CD4-positive, alpha-beta T cell treated with Interleukin-21 for 1 hour (primary cell): ENCODE measurements around the gene TAC3.
"Not testable (repeated sequence)": the region's sequence is repeated elsewhere in the genome, so short reads cannot be mapped to it uniquely, and the experiment has no call there.

Source experiments
- DNase-seq: peaks from one replicate; pipeline ENCODE4 v3.0.0-alpha.2; 2020

Gene TAC3

DNA sequence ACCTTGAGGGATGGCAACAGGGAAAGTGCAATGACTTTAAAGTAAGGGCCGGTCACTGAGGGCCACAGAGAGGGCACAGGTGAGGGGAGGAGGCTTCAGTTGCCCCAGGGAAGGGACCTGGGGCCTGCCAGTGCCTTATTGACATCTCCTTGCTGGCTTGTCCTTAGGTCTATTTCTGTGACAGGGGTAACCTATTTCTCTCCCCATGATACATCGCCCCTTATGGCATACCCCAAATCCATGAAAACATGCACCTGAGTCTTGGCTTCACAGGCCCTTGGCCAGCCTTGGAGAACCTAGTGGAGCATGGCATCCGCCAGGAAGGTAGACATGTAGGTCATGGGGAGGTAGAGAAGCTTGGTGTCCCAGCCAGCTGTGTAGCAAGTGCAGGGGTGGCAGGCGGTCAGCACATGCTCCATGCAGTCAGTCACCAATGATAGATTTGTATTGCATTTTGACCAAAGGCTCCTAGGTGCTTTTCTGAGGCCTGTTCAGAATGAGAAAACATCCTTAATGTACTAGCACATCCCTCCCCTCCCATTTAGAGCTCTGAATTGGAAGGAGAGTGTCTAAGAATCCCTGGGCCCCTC, 35.3 kb downstream of the TAC3 start:
- DNase-seq, result no peak

DNA sequence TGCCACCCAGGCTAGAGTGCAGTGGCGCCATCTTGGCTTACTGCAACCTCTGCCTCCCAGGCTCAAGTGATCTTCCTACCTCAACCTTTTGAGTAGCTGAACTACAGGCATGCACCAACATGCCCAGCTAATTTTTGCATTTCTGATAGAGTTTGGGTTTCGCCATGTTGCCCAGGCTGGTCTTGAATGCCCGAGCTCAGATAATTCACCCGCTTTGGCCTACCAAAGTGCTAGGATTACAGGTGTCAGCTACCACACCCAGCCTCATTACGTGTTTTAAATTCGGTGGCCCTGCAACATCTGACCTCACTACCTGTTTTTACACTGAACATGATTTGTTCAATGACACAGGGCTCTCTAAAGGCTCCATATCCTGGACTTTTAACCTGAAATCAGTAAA, 36.1 kb downstream of the TAC3 start:
- DNase-seq, result no peak

DNA sequence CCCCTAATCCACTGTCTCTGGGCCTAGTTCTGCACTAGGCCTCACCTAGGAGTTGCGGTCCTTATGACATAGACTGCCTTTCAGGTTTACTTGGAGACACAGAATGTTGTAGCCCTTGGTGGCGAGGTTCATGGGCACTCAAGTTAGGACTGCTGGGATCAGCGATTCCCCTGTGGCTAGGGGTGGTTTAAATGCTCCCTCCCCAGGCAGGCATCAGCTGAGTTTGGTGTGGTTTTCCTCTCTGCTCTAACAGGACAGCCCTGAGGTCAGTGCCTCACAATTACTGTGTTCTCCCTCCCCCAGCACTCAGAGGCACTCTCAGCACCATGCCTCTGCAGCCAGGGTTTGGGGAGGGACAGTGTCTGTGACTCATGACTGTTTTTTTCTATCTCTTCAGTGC, 36.7 kb downstream of the TAC3 start:
- DNase-seq, result no peak

DNA sequence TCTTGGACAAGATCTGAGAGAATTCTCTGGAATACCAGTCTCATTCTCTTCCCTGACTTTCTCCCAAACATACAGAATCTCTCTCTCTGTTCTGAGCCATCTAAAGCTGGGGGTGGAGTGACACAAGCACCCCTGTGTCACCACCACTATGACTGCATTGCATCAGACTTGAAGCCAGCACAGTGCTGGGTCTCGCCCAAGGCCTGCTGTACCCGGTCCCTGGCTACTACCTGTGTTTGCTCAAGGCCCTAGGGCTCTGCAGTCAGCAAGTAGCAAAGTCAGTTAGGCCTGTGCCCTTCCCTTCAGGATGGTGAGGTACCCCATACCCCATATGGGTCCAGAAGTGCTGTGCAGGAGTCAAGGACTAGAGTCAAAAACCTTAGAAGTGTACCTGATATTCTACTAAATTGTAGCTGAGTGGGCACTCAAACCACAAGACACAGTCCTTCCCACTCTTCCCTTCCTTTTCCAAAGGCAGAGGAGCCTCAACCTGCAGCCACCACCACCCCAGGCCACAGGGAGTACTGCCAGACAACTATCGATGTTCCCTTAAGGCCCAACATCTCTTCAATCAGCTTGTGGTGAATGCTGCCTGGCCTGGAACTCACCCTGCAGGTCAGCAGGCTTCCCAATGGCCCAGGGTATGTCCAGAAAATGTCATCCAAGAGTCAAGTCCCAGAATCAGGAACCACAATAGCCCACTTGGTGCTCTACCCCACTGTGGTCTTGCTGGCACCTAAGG, 37.8 kb downstream of the TAC3 start:
- no peak for DNase-seq

DNA sequence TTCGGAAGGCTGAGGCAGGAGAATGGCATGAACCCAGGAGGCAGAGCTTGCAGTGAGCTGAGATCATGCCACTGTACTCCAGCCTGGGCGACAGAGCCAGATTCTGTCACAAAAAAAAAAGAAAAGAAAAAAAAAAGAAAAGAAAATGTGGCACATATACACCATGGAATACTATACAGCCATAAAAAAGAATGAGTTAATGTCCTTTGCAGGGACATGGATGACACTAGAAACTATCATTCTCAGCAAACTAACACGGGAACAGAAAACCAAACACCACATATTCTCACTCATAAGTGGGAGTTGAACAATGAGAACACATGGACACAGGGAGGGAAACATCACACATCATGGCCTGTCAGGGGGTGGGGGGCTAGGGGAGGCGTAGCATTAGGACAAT, 39.0 kb downstream of the TAC3 start:
- not testable (repeated sequence) for DNase-seq

DNA sequence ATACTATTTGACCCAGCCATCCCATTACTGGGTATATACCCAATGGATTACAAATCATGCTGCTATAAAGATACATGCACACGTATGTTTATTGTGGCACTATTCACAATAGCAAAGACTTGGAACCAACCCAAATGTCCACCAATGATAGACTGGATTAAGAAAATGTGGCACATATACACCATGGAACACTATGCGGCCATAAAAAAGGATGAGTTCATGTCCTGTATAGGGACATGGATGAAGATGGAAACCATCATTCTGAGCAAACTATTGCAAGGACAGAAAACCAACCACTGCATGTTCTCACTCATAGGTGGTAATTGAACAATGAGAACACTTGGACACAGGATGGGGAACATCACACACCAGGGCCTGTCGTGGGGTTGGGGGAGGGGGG, 42.1 kb downstream of the TAC3 start:
- not testable (repeated sequence) for DNase-seq

DNA sequence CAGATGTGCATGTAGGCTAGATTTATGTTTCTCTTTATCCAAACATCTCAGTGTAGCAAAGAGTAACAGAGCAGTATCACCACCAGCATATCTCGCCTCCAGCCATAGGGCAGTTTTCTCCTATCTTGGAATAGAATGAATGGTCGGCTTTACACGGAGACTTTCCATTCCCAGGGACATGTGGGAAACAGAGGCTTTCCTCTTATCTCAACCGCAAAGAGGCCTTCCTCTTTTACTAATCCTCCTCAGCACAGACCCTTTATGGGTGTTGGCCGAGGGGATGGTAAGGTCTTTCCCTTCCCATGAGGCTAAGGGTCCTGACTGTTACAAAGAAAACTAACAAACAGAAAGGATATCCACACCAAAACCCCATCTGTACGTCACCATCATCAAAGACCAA, 47.4 kb downstream of the TAC3 start:
- not testable (repeated sequence) for DNase-seq

DNA sequence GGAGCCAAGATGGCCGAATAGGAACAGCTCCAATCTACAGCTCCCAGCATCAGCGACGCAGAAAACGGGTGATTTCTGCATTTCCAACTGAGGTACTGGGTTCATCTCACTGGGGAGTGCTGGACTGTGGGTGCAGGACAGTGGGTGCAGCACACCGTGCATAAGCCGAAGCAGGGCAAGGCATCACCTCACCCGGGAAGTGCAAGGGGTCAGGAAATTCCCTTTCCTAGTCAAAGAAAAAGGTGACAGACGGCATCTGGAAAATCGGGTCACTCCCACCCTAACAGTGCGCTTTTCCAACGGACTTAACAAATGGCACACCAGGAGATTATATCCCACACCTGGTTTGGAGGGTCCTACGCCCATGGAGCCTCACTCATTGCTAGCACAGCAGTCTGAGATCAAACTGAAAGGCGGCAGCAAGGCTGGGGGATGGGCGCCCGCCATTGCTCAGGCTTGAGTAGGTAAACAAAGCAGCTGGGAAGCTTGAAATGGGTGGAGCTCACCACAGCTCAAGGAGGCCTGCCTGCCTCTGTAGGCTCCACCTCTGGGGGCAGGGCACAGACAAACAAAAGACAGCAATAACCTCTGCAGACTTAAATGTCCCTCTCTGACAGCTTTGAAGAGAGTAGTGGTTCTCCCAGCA, 50.2 kb downstream of the TAC3 start:
- not testable (repeated sequence) for DNase-seq

DNA sequence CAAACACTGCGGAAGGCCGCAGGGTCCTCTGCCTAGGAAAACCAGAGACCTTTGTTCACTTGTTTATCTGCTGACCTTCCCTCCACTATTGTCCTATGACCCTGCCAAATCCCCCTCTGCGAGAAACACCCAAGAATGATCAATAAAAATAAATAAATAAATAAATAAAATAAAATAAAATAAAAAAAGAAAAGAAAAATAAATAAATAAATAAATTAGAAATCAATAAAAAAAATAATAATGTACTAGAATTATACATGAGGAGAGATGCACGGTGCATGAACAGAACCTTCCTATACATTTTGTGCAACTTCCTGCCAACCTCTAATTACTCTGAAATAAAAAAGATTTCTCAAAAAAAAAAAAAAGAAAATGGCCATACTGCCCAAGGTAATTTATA, 51.2 kb downstream of the TAC3 start:
- not testable (repeated sequence) for DNase-seq

DNA sequence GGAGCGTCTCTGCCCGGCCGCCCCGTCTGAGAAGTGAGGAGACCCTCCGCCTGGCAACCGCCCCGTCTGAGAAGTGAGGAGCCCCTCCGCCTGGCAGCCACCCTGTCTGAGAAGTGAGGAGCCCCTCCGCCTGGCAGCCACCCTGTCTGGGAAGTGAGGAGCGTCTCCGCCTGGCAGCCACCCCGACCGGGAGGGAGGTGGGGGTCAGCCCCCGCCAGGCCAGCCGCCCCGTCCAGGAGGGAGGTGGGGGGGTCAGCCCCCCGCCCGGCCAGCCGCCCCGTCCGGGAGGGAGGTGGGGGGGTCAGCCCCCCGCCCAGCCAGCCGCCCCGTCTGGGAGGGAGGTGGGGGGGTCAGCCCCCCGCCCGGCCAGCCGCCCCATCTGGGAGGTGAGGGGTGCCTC, 52.8 kb downstream of the TAC3 start:
- not testable (repeated sequence) for DNase-seq

DNA sequence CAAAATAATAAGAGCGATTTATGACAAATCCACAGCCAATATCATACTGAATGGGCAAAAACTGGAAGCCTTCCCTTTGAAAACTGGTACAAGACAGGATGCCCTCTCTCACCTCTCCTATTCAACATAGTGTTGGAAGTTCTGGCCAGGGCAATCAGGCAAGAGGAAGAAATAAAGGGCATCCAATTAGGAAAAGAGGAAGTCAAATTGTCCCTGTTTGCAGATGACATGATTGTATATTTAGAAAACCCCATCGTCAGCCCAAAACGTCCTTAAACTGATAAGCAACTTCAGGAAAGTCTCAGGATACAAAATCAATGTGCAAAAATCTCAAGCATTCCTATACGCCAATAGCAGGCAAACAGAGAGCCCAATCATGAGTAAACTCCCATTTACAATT, 54.1 kb downstream of the TAC3 start:
- not testable (repeated sequence) for DNase-seq
